ENCODE results near the gene CISTR. TPM values are rescaled to one million over a fixed set of nuclear protein-coding genes. Genes with fewer than 3 reads are reported as not detected.
A peak's percentile ranks its signal among the peaks of the same experiment; 100 is the strongest.

The CISTR gene
- total and polyA plus RNA-seq, 8 donors: not detected

GRCh38 chr12:53740130-53740491 is 11.7 kb downstream of the CISTR start:
- H3K36me3 ChIP-seq: no peaks in the 10 kb centered on the region
- no peak overlapping the region for H3K27ac ChIP-seq
- intact Hi-C loops (cut with DNase I; ENCODE audit: low total_unique reads): loop anchor here (5.0 kb wide), 1 partner anchor 38 kb away; no protein-coding TSS in a partner anchor
- H3K9me3 ChIP-seq: no peaks in the 10 kb centered on the region
- peaks cover 8 to 93% (median 56%) of the 10 kb centered on the region in 3 donors for H3K27me3 ChIP-seq
- no peak for TF ChIP-seq EP300 (IDR thresholded peaks at IDR 0.05)
- no peak for TF ChIP-seq POLR2AphosphoS5 (IDR thresholded peaks at IDR 0.05)
- TF ChIP-seq CTCF (IDR thresholded peaks at IDR 0.05): no peak
- no peak for TF ChIP-seq POLR2A (IDR thresholded peaks at IDR 0.05)
- peak overlapping the region in 3 of 4 donors; percentile 13 to 37 (median 23) for H3K4me3 ChIP-seq
- WGBS, 5 donors: 63 to 74% (median 70%) methylated on average over 3 of the region's 3 CpGs
- H3K4me1 ChIP-seq: peaks cover 19 to 28% (median 27%) of the 10 kb centered on the region in 4 donors
- DNase-seq: no peak

- Histone ChIP-seq H3K9me3 (no peaks in the 10 kb centered on the region), H3K27me3 (peaks cover 8 to 87% (median 56%) of the 10 kb centered on the region in 3 donors), H3K4me1 (peaks cover 19 to 28% (median 27%) of the 10 kb centered on the region in 4 donors), H3K4me3 (peak overlapping the region; percentile 9 to 37 (median 21)), H3K27ac (no peak overlapping the region), H3K36me3 (no peaks in the 10 kb centered on the region)
- intact Hi-C loops (cut with DNase I; ENCODE audit: low total_unique reads): loop anchor here (5.0 kb wide), 1 partner anchor 37 kb away; no protein-coding TSS in a partner anchor
- TF ChIP-seq CTCF (IDR thresholded peaks at IDR 0.05) (no peak), POLR2AphosphoS5 (IDR thresholded peaks at IDR 0.05) (no peak), POLR2A (IDR thresholded peaks at IDR 0.05) (no peak), EP300 (IDR thresholded peaks at IDR 0.05) (no peak)
- DNase-seq: no peak
- WGBS, 5 donors: 2 to 5% (median 4%) methylated on average over 32 to 50 of the region's 50 CpGs
Observed at GRCh38 chr12:53739214-53740129, 12.3 kb downstream of the CISTR start.

GRCh38 chr12:53738406-53739213 is 13.2 kb downstream of the CISTR start:
- Histone ChIP-seq H3K9me3 (no peaks in the 10 kb centered on the region), H3K4me1 (peaks cover 19 to 28% (median 27%) of the 10 kb centered on the region in 4 donors), H3K36me3 (no peaks in the 10 kb centered on the region), H3K27me3 (peaks cover 8 to 79% (median 56%) of the 10 kb centered on the region in 3 donors), H3K4me3 (peak overlapping the region; percentile 11 to 37 (median 24)), H3K27ac (no peak overlapping the region)
- peak; percentile 48 to 58 for DNase-seq
- 3 to 11% (median 8%) methylated on average over 30 to 32 of the region's 32 CpGs for WGBS, 5 donors
- TF ChIP-seq POLR2A (IDR thresholded peaks at IDR 0.05) (no peak), POLR2AphosphoS5 (IDR thresholded peaks at IDR 0.05) (no peak), CTCF (IDR thresholded peaks at IDR 0.05) (no peak), EP300 (IDR thresholded peaks at IDR 0.05) (no peak)
- intact Hi-C loops (cut with DNase I; ENCODE audit: low total_unique reads): no loop called here

- no peak for TF ChIP-seq CTCF (IDR thresholded peaks at IDR 0.05)
- no peak for TF ChIP-seq EP300 (IDR thresholded peaks at IDR 0.05)
- no peak for TF ChIP-seq POLR2AphosphoS5 (IDR thresholded peaks at IDR 0.05)
- no peak for TF ChIP-seq POLR2A (IDR thresholded peaks at IDR 0.05)
- Histone ChIP-seq H3K36me3 (no peaks in the 10 kb centered on the region), H3K4me3 (peak overlapping the region in 3 of 4 donors; percentile 19 to 37 (median 29)), H3K27ac (no peak overlapping the region), H3K4me1 (peaks cover 19 to 23% (median 23%) of the 10 kb centered on the region in 4 donors), H3K9me3 (no peaks in the 10 kb centered on the region), H3K27me3 (peaks cover 8 to 73% (median 52%) of the 10 kb centered on the region in 3 donors)
- WGBS, 5 donors: 43 to 56% (median 51%) methylated on average over 14 of the region's 14 CpGs
- no peak for DNase-seq
- intact Hi-C loops (cut with DNase I; ENCODE audit: low total_unique reads): no loop called here
Observed at GRCh38 chr12:53737951-53738405, 13.8 kb downstream of the CISTR start.

All from stomach (tissue), 9 donors.